Measurements from ENCODE around the gene FGF18.

DNA sequence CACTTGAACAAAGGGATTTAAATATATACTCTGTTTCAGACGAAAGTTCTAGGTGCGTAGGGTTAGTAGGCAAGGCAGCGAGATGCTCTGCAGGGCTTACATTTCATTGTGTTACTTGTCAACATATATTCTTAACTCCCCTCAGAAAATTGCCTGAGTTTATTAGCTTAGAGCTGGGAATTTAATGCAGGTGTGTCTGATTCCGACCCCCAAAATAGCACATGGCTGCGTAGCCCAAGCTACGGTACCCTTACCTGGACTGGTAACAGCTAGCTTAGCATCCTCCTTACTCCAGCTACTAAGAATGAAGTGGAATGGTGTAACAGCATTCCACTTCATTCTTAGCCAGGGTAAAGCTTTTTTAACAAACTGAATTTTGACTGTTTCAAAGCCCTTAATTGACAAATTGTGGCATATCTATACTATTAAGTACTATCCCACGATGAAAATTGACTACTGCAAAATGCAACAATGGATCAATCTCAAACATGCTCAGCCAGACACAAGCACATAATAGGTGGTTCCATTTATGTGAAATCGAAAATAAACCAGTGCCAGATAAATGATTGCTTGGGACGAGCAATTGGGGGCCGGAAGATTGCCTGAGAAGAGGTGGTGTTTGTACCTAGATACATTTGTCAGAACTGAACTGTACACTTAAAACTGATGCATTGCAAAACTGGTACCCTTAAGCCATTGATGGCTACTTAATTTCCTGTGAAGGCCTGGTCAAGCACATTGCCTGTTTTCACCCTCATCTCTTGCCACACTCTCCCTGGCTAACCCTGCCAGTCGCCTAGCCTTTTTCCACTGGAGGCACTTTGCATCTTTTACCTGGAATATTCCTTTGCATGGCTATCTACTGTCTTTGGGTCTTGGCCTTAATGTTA is 3.0 kb upstream of the FGF18 start:
- TF ChIP-seq, protein P1, sequence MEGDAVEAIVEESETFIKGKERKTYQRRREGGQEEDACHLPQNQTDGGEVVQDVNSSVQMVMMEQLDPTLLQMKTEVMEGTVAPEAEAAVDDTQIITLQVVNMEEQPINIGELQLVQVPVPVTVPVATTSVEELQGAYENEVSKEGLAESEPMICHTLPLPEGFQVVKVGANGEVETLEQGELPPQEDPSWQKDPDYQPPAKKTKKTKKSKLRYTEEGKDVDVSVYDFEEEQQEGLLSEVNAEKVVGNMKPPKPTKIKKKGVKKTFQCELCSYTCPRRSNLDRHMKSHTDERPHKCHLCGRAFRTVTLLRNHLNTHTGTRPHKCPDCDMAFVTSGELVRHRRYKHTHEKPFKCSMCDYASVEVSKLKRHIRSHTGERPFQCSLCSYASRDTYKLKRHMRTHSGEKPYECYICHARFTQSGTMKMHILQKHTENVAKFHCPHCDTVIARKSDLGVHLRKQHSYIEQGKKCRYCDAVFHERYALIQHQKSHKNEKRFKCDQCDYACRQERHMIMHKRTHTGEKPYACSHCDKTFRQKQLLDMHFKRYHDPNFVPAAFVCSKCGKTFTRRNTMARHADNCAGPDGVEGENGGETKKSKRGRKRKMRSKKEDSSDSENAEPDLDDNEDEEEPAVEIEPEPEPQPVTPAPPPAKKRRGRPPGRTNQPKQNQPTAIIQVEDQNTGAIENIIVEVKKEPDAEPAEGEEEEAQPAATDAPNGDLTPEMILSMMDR (IDR thresholded peaks at IDR 0.05) = no peak
- no peak for TF ChIP-seq POLR2A (IDR thresholded peaks at IDR 0.05)

All from heart left ventricle (tissue), 13 donors.